Effector memory CD4-positive, alpha-beta T cell (primary cell): ENCODE measurements around the gene TCERG1L.
"Not testable (repeated sequence)": the region's sequence is repeated elsewhere in the genome, so short reads cannot be mapped to it uniquely, and the experiment has no call there.

Experiments used
- DNase-seq, 3 donors: peaks; one replicate each; pipeline ENCODE4 v3.0.0-alpha.2; 2020
- H3K27ac ChIP-seq: 2 replicates; pipeline ENCODE4 v1.7.0; 2013; ENCODE audit warnings: mild to moderate bottlenecking, low read length, moderate library complexity; ENCODE audit not compliant: insufficient read depth, poor library complexity, severe bottlenecking
- H3K27me3 ChIP-seq: replicated peaks from 2 replicates; pipeline ENCODE4 v1.7.0; 2013; ENCODE audit warnings: mild to moderate bottlenecking, low read length; ENCODE audit not compliant: insufficient read depth, control insufficient read depth, poor library complexity, severe bottlenecking
- H3K36me3 ChIP-seq: 2 replicates; pipeline ENCODE4 v1.7.0; 2013; ENCODE audit warnings: mild to moderate bottlenecking, low read length, moderate library complexity; ENCODE audit not compliant: control insufficient read depth, insufficient read depth
- H3K4me1 ChIP-seq: 2 replicates; pipeline ENCODE4 v1.7.0; 2013; ENCODE audit warnings: low read length, mild to moderate bottlenecking; ENCODE audit not compliant: control insufficient read depth, insufficient read depth, poor library complexity, severe bottlenecking
- H3K4me3 ChIP-seq: 2 replicates; pipeline ENCODE4 v1.7.0; 2013; ENCODE audit warnings: low read length, low read depth, mild to moderate bottlenecking; ENCODE audit not compliant: insufficient read depth, poor library complexity, severe bottlenecking
- H3K9me3 ChIP-seq: 2 replicates; pipeline ENCODE4 v1.7.0; 2013; ENCODE audit warnings: mild to moderate bottlenecking, low read length, moderate library complexity; ENCODE audit not compliant: control insufficient read depth

TCERG1L gene

GRCh38 chr10:131245475-131246059 is 66.0 kb downstream of the TCERG1L start:
- no peak overlapping the region for H3K4me3 ChIP-seq
- H3K36me3 ChIP-seq, result no peaks in the 10 kb centered on the region
- no peaks in the 10 kb centered on the region for H3K9me3 ChIP-seq
- no peaks in the 10 kb centered on the region for H3K4me1 ChIP-seq
- H3K27me3 ChIP-seq, result no peaks in the 10 kb centered on the region
- no peak for DNase-seq
- H3K27ac ChIP-seq, result no peak overlapping the region

- H3K9me3 ChIP-seq, result no peaks in the 10 kb centered on the region
Observed at GRCh38 chr10:131244836-131245235, 66.7 kb downstream of the TCERG1L start.

GRCh38 chr10:131243076-131243475 is 68.4 kb downstream of the TCERG1L start:
- Histone ChIP-seq H3K36me3 (no peaks in the 10 kb centered on the region), H3K4me3 (no peak overlapping the region), H3K9me3 (no peaks in the 10 kb centered on the region), H3K27ac (no peak overlapping the region), H3K4me1 (no peaks in the 10 kb centered on the region), H3K27me3 (no peaks in the 10 kb centered on the region)
- no peak for DNase-seq

More at GRCh38 chr10:131244836-131245235, 66.7 kb downstream of the TCERG1L start:
- no peak overlapping the region for H3K4me3 ChIP-seq
- no peaks in the 10 kb centered on the region for H3K36me3 ChIP-seq
- H3K27ac ChIP-seq, result no peak overlapping the region
- H3K4me1 ChIP-seq, result no peaks in the 10 kb centered on the region
- DNase-seq, result no peak
- no peaks in the 10 kb centered on the region for H3K27me3 ChIP-seq

- H3K4me1 ChIP-seq, result no peaks in the 10 kb centered on the region
- no peaks in the 10 kb centered on the region for H3K27me3 ChIP-seq
- H3K4me3 ChIP-seq, result no peak overlapping the region
- H3K27ac ChIP-seq, result no peak overlapping the region
- H3K36me3 ChIP-seq, result no peaks in the 10 kb centered on the region
- DNase-seq, result no peak
- H3K9me3 ChIP-seq, result no peaks in the 10 kb centered on the region
Observed at GRCh38 chr10:131242007-131242406, 69.5 kb downstream of the TCERG1L start.

- Histone ChIP-seq H3K9me3 (no peaks in the 10 kb centered on the region), H3K27me3 (no peaks in the 10 kb centered on the region), H3K36me3 (no peaks in the 10 kb centered on the region), H3K4me1 (no peaks in the 10 kb centered on the region), H3K4me3 (no peak overlapping the region), H3K27ac (no peak overlapping the region)
- no peak for DNase-seq
Observed at GRCh38 chr10:131240691-131241090, 70.8 kb downstream of the TCERG1L start.

- Histone ChIP-seq H3K4me1 (no peaks in the 10 kb centered on the region), H3K9me3 (no peaks in the 10 kb centered on the region), H3K27ac (no peak overlapping the region), H3K27me3 (no peaks in the 10 kb centered on the region), H3K36me3 (no peaks in the 10 kb centered on the region), H3K4me3 (no peak overlapping the region)
- no peak for DNase-seq
Observed at GRCh38 chr10:131239926-131240325, 71.6 kb downstream of the TCERG1L start.

- no peak overlapping the region for H3K4me3 ChIP-seq
- H3K9me3 ChIP-seq, result no peaks in the 10 kb centered on the region
- no peak overlapping the region for H3K27ac ChIP-seq
- H3K27me3 ChIP-seq, result no peaks in the 10 kb centered on the region
- H3K4me1 ChIP-seq, result no peaks in the 10 kb centered on the region
- H3K36me3 ChIP-seq, result no peaks in the 10 kb centered on the region
- DNase-seq, result no peak
Observed at GRCh38 chr10:131239450-131239849, 72.1 kb downstream of the TCERG1L start.

GRCh38 chr10:131238669-131239280 is 72.7 kb downstream of the TCERG1L start:
- DNase-seq, result no peak
- Histone ChIP-seq H3K9me3 (no peaks in the 10 kb centered on the region), H3K27me3 (no peaks in the 10 kb centered on the region), H3K36me3 (no peaks in the 10 kb centered on the region), H3K4me1 (no peaks in the 10 kb centered on the region), H3K27ac (no peak overlapping the region), H3K4me3 (no peak overlapping the region)

GRCh38 chr10:131237991-131238651 is 73.4 kb downstream of the TCERG1L start:
- no peaks in the 10 kb centered on the region for H3K9me3 ChIP-seq
- DNase-seq, result no peak
- H3K4me3 ChIP-seq, result no peak overlapping the region
- no peak overlapping the region for H3K27ac ChIP-seq
- no peaks in the 10 kb centered on the region for H3K4me1 ChIP-seq
- no peaks in the 10 kb centered on the region for H3K27me3 ChIP-seq
- H3K36me3 ChIP-seq, result no peaks in the 10 kb centered on the region

- not testable (repeated sequence) for H3K4me3 ChIP-seq, H3K27me3 ChIP-seq, H3K27ac ChIP-seq, DNase-seq, H3K36me3 ChIP-seq, H3K4me1 ChIP-seq, H3K9me3 ChIP-seq
Observed at GRCh38 chr10:131234606-131235005, 76.9 kb downstream of the TCERG1L start.
